HCT116 (cell line): ENCODE results near the gene ACBD7. TPM values are rescaled to one million over a fixed set of nuclear protein-coding genes. Genes with fewer than 3 reads are reported as not detected.

Source experiments
- ATAC-seq: fragments of 200-7000 bp; cut with Tn5 transposase; 2 replicates; pipeline ENCODE4 v1.9.1; 2020; ENCODE audit warnings: mild to moderate bottlenecking, moderate library complexity
- BruUV-seq: library from RNA; stranded (reverse); fragments of 400-500 nt; replicated peaks from 2 replicates; lab custom pipeline; 2021; lab: Mats Ljungman, UMichigan
- CTCF ChIA-PET: fragments of 300-600 bp; sonication (Branson Sonifier 250); formaldehyde crosslinking; loops from one replicate; lab custom pipeline; 2021; ENCODE audit warnings: antibody characterized with exemption; lab: Charles Lee
- POLR2A ChIA-PET: fragments of 300-600, 350-600 bp; sonication (Branson Sonifier 250); formaldehyde crosslinking; loops from one replicate; lab custom pipeline; 2021; ENCODE audit warnings: antibody characterized with exemption; lab: Charles Lee
- RAD21 ChIA-PET, 2 experiments: fragments of 300-600 bp; sonication (Branson Sonifier 250); formaldehyde crosslinking; loops; one replicate each; lab custom pipeline; 2023; ENCODE audit warnings: low total read pairs in 2 of 2; ENCODE audit not compliant: uncharacterized antibody in 2 of 2, unreplicated experiment in 2 of 2, low non-redundant PET in 1 of 2; lab: Charles Lee
- DNase-seq: peaks from one replicate; pipeline ENCODE4 v3.0.0-alpha.2; 2010; ENCODE audit warnings: low read depth, low spot score
- H2AFZ ChIP-seq: fragments of 200-600 bp; shearing (Covaris generic), sonication (generic); 2 replicates; pipeline ENCODE4 v1.6.1; 2017; ENCODE audit warnings: low read depth, mixed run types, mixed read lengths, antibody characterized with exemption, low read length; ENCODE audit not compliant: poor library complexity, severe bottlenecking
- H3K27ac ChIP-seq: 2 replicates; pipeline ENCODE4 v1.5.1; 2012; ENCODE audit warnings: low read depth, low read length
- H3K27me3 ChIP-seq: fragments of 200-600 bp; sonication (generic); 2 replicates; pipeline ENCODE4 v1.6.1; 2016; ENCODE audit warnings: mixed run types, low read length, mixed read lengths; ENCODE audit not compliant: insufficient read depth
- H3K36me3 ChIP-seq, 2 experiments: fragments of 200-500 bp in 1 of 2; fragments of 200-600 bp in 1 of 2; sonication (Bioruptor generic) in 1 of 2; sonication (generic) in 1 of 2; 2 replicates each; pipeline versions ENCODE4 v1.5.1 to v1.6.1; 2014 to 2016; ENCODE audit warnings: low read length in 2 of 2, inconsistent platforms in 1 of 2, mixed read lengths in 1 of 2, mixed run types in 1 of 2; ENCODE audit not compliant: insufficient read depth in 2 of 2, control insufficient read depth in 1 of 2
- H3K4me1 ChIP-seq, 2 experiments: fragments of 200-600 bp in 1 of 2; sonication (generic) in 1 of 2; 2 replicates each; pipeline versions ENCODE4 v1.5.1 to v1.6.1; 2012 to 2017; ENCODE audit warnings: low read length in 2 of 2, inconsistent platforms in 1 of 2, mild to moderate bottlenecking in 1 of 2, mixed read lengths in 1 of 2, mixed run types in 1 of 2, moderate library complexity in 1 of 2; ENCODE audit not compliant: insufficient read depth in 2 of 2, control insufficient read depth in 1 of 2
- H3K4me2 ChIP-seq: fragments of 200-600 bp; sonication (generic); 2 replicates; pipeline ENCODE4 v1.6.1; 2017; ENCODE audit warnings: mixed run types, low read length, mixed read lengths
- H3K4me3 ChIP-seq, 2 experiments: fragments of 200-600 bp in 1 of 2; sonication (generic) in 1 of 2; replicated peaks in 1 of 2; 2 replicates each; pipeline ENCODE4 v1.5.1; 2011 to 2016; ENCODE audit warnings: low read length in 2 of 2, control low read depth in 1 of 2, low read depth in 1 of 2, mild to moderate bottlenecking in 1 of 2, mixed read lengths in 1 of 2, mixed run types in 1 of 2
- H3K79me2 ChIP-seq: fragments of 200-600 bp; sonication (generic); 2 replicates; pipeline ENCODE4 v1.6.1; 2017; ENCODE audit warnings: mild to moderate bottlenecking, mixed run types, low read length, moderate library complexity, mixed read lengths; ENCODE audit not compliant: insufficient read depth
- H3K9ac ChIP-seq: fragments of 200-600 bp; sonication (generic); 2 replicates; pipeline ENCODE4 v1.6.1; 2016; ENCODE audit warnings: low read length, mixed read lengths
- H3K9me2 ChIP-seq: fragments of 200-600 bp; sonication (generic), shearing (Covaris generic); 2 replicates; pipeline ENCODE4 v1.6.1; 2017; ENCODE audit warnings: mixed run types, mild to moderate bottlenecking, moderate library complexity; ENCODE audit not compliant: insufficient read depth
- H3K9me3 ChIP-seq, 2 experiments: fragments of 200-500 bp in 1 of 2; fragments of 200-600 bp in 1 of 2; sonication (Bioruptor generic) in 1 of 2; sonication (generic) in 1 of 2; 2 replicates each; pipeline ENCODE4 v1.6.1; 2014 to 2017; ENCODE audit warnings: low read length in 2 of 2, mixed read lengths in 2 of 2, inconsistent platforms in 1 of 2, low read depth in 1 of 2, mild to moderate bottlenecking in 1 of 2, mixed run types in 1 of 2, moderate library complexity in 1 of 2; ENCODE audit not compliant: control insufficient read depth in 1 of 2, insufficient read depth in 1 of 2
- H4K20me1 ChIP-seq: fragments of 200-600 bp; sonication (generic), shearing (Covaris generic); 2 replicates; pipeline ENCODE4 v1.6.1; 2017; ENCODE audit warnings: mixed run types, mild to moderate bottlenecking, moderate library complexity; ENCODE audit not compliant: insufficient read depth
- CBX3 ChIP-seq: IDR thresholded peaks from 2 replicates; pipeline ENCODE4 v1.6.1; 2012; ENCODE audit warnings: low read depth
- CEBPB ChIP-seq: IDR thresholded peaks from 2 replicates; pipeline ENCODE4 v1.6.1; 2012; ENCODE audit warnings: low read depth
- EGR1 ChIP-seq: IDR thresholded peaks from 2 replicates; pipeline ENCODE4 v1.6.1; 2012; ENCODE audit warnings: low read depth
- ELF1 ChIP-seq: IDR thresholded peaks from 2 replicates; pipeline ENCODE4 v1.6.1; 2012; ENCODE audit warnings: low read depth, borderline replicate concordance
- EZH2 ChIP-seq: fragments of 200-600 bp; sonication (generic); IDR thresholded peaks from 2 replicates; pipeline ENCODE4 v1.6.1; 2017; ENCODE audit warnings: antibody characterized with exemption, mixed run types
- EZH2phosphoT487 ChIP-seq: fragments of 200-600 bp; IDR thresholded peaks from 2 replicates; pipeline ENCODE4 v1.6.1; 2018; ENCODE audit warnings: antibody characterized with exemption, borderline replicate concordance
- FOSL1 ChIP-seq: IDR thresholded peaks from 2 replicates; pipeline ENCODE4 v1.6.1; 2012; ENCODE audit warnings: low read depth
- MAX ChIP-seq: IDR thresholded peaks from 2 replicates; pipeline ENCODE4 v1.6.1; 2012
- POLR2A ChIP-seq: IDR thresholded peaks from 2 replicates; pipeline ENCODE4 v1.7.0; 2011; ENCODE audit warnings: borderline replicate concordance; ENCODE audit not compliant: insufficient read depth, insufficient read length; ENCODE audit errors: extremely low read depth
- POLR2AphosphoS5 ChIP-seq: IDR thresholded peaks from 2 replicates; pipeline ENCODE4 v1.6.1; 2011; ENCODE audit warnings: mild to moderate bottlenecking, low read depth, low read length, moderate library complexity
- RAD21 ChIP-seq: IDR thresholded peaks from 2 replicates; pipeline ENCODE4 v1.6.1; 2012; ENCODE audit warnings: low read depth, mild to moderate bottlenecking
- SIN3A ChIP-seq: IDR thresholded peaks from 2 replicates; pipeline ENCODE4 v1.6.1; 2012; ENCODE audit warnings: low read depth
- SP1 ChIP-seq: IDR thresholded peaks from 2 replicates; pipeline ENCODE4 v1.6.1; 2012; ENCODE audit warnings: low read depth
- SRF ChIP-seq: IDR thresholded peaks from 2 replicates; pipeline ENCODE4 v1.6.1; 2012; ENCODE audit warnings: low read depth
- ZNF274 ChIP-seq: fragments of 200-500 bp; sonication (Bioruptor generic); IDR thresholded peaks from 2 replicates; pipeline ENCODE4 v1.6.1; 2014; ENCODE audit warnings: mild to moderate bottlenecking, low read depth, low read length, inconsistent platforms
- intact Hi-C: fragments of 100-400 bp; cut with micrococcal nuclease; formaldehyde crosslinking; loops from 2 replicates; pipeline ENCODE4 v1.10.0; 2022
- total RNA-seq: library from RNA; stranded (reverse); gene quantifications from one replicate; pipeline ENCODE4 v1.2.1, GENCODE V29; 2021; ENCODE audit not compliant: unreplicated experiment
- TF ChIP-seq, protein P1 (sequence below), 3 experiments: fragments of 200-600 bp in 1 of 3; sonication (generic) in 1 of 3; IDR thresholded peaks in 2 of 3; conservative IDR thresholded peaks in 1 of 3; 2 replicates each; pipeline ENCODE4 v1.5.1; 2012 to 2017; ENCODE audit warnings: low read depth in 2 of 3, low read length in 2 of 3, antibody characterized with exemption in 1 of 3, borderline replicate concordance in 1 of 3, control low read depth in 1 of 3, mild to moderate bottlenecking in 1 of 3, mixed read lengths in 1 of 3, mixed run types in 1 of 3, moderate library complexity in 1 of 3; ENCODE audit not compliant: insufficient read depth in 1 of 3

ACBD7 gene
- total RNA-seq, 1 experiment from 2014 or later, result 3.3 TPM

DNA sequence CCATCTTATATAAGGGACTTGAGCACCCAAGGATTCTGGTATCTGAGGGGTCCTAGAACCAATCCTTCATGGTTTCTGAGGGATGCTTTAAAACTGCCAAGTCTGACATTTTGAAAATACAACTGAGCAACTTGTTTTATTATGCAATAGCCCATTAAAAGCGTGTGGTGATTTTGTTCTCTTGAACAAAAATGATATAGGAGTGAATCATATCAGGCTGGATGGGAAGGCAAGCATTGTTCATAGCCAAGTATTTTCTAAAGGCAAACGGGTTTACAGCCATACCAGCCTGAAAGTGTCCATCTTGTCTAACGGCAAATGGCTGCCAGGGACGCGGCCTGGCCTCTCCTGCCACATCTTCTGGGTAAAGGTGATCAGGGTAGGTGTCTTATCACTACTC, 31.9 kb upstream of the ACBD7 start:
- BruUV-seq, result no TSS peak
- no peak for DNase-seq
- RAD21 ChIA-PET, result no interaction called here
- H3K27me3 ChIP-seq, result no peaks in the 10 kb centered on the region
- no peak overlapping the region for H3K27ac ChIP-seq
- H3K79me2 ChIP-seq, result no peaks in the 10 kb centered on the region
- no peak for ATAC-seq
- no peak overlapping the region for H3K4me3 ChIP-seq
- H4K20me1 ChIP-seq, result no peaks in the 10 kb centered on the region
- POLR2A ChIA-PET, result no interaction called here
- no peak overlapping the region for H3K4me2 ChIP-seq
- H3K4me1 ChIP-seq, result no peaks in the 10 kb centered on the region
- no peak overlapping the region for H2AFZ ChIP-seq
- TF ChIP-seq SIN3A (no peak), SP1 (no peak), RAD21 (no peak), EZH2 (no peak), ELF1 (no peak), FOSL1 (no peak)
- CTCF ChIA-PET, result no interaction called here
- intact Hi-C loops, result no loop called here
- no peak overlapping the region for H3K9ac ChIP-seq
- no peaks in the 10 kb centered on the region for H3K9me3 ChIP-seq
- H3K36me3 ChIP-seq, result peaks cover 2 to 31% of the 10 kb centered on the region in 2 experiments; a peak in 2 of 4 replicates
- no peaks in the 10 kb centered on the region for H3K9me2 ChIP-seq

DNA sequence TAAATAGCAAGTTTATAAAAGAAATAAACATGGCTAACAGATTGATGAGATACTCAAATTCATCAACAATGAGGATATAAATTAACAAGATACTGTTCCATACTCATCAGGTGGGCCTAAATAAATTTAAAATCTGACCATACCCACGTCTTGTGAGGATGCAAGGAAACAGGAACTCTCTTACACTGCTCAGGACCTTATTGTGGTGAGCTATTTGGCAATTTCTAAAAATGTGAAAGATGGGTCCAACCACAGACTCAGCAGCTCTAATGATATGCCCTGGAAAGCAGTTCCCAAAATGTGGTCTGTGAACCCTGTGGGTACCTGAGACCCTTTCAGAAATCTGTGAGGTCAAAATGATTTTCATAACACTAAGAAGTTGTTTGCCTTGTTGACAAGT, 30.0 kb upstream of the ACBD7 start:
- CTCF ChIA-PET, result no interaction called here
- no TSS peak for BruUV-seq
- H3K36me3 ChIP-seq, result peaks cover 1 to 24% of the 10 kb centered on the region in 2 experiments; a peak in 2 of 4 replicates
- H3K27me3 ChIP-seq, result no peaks in the 10 kb centered on the region
- no peaks in the 10 kb centered on the region for H3K79me2 ChIP-seq
- no peak overlapping the region for H3K4me3 ChIP-seq
- no peak overlapping the region for H2AFZ ChIP-seq
- no peak for TF ChIP-seq ZNF274
- no peak for TF ChIP-seq POLR2AphosphoS5
- TF ChIP-seq, protein P1, sequence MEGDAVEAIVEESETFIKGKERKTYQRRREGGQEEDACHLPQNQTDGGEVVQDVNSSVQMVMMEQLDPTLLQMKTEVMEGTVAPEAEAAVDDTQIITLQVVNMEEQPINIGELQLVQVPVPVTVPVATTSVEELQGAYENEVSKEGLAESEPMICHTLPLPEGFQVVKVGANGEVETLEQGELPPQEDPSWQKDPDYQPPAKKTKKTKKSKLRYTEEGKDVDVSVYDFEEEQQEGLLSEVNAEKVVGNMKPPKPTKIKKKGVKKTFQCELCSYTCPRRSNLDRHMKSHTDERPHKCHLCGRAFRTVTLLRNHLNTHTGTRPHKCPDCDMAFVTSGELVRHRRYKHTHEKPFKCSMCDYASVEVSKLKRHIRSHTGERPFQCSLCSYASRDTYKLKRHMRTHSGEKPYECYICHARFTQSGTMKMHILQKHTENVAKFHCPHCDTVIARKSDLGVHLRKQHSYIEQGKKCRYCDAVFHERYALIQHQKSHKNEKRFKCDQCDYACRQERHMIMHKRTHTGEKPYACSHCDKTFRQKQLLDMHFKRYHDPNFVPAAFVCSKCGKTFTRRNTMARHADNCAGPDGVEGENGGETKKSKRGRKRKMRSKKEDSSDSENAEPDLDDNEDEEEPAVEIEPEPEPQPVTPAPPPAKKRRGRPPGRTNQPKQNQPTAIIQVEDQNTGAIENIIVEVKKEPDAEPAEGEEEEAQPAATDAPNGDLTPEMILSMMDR (IDR thresholded peaks at IDR 0.05 in 2 of 3, conservative IDR thresholded peaks at IDR 0.05 in 1 of 3; ENCODE audit: borderline replicate concordance in 1 of 3, insufficient read depth in 1 of 3, low read depth in 2 of 3, low read length in 2 of 3), result no peak
- no peak for TF ChIP-seq POLR2A
- TF ChIP-seq SRF, result no peak
- no peak for TF ChIP-seq CEBPB
- no peak for TF ChIP-seq CBX3
- no peak for TF ChIP-seq EGR1
- no peak for TF ChIP-seq EZH2phosphoT487
- TF ChIP-seq RAD21, result no peak
- no peak for TF ChIP-seq MAX
- H3K9ac ChIP-seq, result no peak overlapping the region
- POLR2A ChIA-PET, result no interaction called here
- no peaks in the 10 kb centered on the region for H4K20me1 ChIP-seq
- RAD21 ChIA-PET, result no interaction called here
- no peaks in the 10 kb centered on the region for H3K9me2 ChIP-seq
- H3K27ac ChIP-seq, result no peak overlapping the region
- no peaks in the 10 kb centered on the region for H3K4me1 ChIP-seq
- intact Hi-C loops, result no loop called here
- ATAC-seq (no peak), DNase-seq (no peak)
- H3K4me2 ChIP-seq, result no peak overlapping the region
- no peaks in the 10 kb centered on the region for H3K9me3 ChIP-seq
